ENCODE data around the gene GDAP1L1.
"Not testable (repeated sequence)": the region's sequence is repeated elsewhere in the genome, so short reads cannot be mapped to it uniquely, and the experiment has no call there.

The GDAP1L1 gene

GRCh38 chr20:44219791-44220190 lies 27.3 kb upstream of the GDAP1L1 start:
- no peak for DNase-seq (ENCODE audit: low spot score)

DNA sequence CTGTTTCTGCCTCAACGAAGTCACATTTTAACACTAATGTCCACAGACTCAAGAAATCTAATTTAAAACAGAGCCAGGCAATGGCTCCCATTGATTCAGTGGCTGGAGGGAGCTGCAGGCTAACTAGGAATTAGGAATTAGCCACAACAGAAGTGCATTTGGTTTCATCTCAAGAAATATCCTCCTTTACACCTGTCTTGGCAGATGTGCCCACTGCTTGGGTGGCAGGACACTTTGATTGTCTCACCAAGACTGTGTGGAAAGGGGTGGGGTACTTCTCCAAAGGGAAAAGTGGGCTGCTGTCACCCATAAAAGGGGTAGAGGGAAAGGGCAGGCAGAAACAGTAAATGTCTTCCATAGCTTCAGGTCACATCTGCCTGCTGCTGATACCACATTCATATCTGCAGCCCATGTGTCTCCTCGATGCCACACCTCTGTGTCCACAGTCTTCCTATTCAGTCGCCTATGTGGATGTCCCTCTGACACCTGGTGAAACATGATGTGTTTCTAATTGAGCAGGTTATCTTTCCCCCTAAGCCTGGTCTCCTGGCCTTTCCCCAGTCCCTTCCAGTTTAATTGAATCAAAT lies 25.6 kb upstream of the GDAP1L1 start:
- DNase-seq (ENCODE audit: low spot score), result no peak

GRCh38 chr20:44222027-44222426 lies 25.1 kb upstream of the GDAP1L1 start:
- DNase-seq (ENCODE audit: low spot score), result no peak

GRCh38 chr20:44222633-44223368 lies 24.3 kb upstream of the GDAP1L1 start:
- DNase-seq (ENCODE audit: low spot score), result no peak

GRCh38 chr20:44223721-44224120 lies 23.4 kb upstream of the GDAP1L1 start:
- no peak for DNase-seq (ENCODE audit: low spot score)

- DNase-seq (ENCODE audit: low spot score), result no peak
Observed at GRCh38 chr20:44224637-44225036, 22.5 kb upstream of the GDAP1L1 start.

DNA sequence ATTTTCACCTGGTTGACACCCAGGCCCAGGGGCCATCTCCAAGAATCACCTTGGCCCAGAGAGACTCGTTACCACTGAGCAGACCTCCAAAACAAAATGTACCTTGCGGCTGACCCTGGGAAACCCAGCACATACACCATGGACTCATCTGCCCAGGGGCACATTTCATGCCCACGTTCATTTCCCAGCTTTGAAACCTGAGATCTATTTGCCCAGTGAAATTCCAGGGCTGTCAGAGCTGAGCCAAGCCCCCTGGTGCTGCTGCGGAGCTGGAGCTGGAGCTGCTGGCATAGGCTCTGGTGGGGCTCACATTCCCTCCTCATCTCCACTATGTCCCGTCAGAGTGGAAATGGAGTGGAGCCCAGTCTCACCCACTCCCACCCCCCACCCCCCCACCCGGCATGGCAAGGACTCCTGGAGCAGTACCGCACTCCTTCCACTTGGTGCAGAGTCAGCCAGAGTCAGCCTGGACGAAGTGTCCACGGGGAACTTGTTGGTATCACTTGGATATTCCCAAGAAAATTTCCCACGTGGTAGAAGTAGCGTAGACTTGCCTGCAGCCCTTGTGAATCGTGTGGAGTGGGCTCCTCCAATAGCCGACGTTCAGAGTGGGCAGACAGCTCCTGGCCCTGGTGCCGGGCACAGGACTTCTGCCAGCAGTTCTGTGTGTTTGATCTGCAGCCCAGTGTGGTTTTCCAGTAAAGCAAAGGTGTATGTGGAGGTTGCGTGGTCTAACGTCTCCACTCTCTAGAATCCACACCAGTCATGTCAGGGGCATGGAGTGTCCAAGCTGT lies 18.4 kb upstream of the GDAP1L1 start:
- no peak for DNase-seq (ENCODE audit: low spot score)

GRCh38 chr20:44231193-44231592 lies 15.9 kb upstream of the GDAP1L1 start:
- no peak for DNase-seq (ENCODE audit: low spot score)

GRCh38 chr20:44231713-44232468 lies 15.2 kb upstream of the GDAP1L1 start:
- DNase-seq (ENCODE audit: low spot score), result no peak

DNA sequence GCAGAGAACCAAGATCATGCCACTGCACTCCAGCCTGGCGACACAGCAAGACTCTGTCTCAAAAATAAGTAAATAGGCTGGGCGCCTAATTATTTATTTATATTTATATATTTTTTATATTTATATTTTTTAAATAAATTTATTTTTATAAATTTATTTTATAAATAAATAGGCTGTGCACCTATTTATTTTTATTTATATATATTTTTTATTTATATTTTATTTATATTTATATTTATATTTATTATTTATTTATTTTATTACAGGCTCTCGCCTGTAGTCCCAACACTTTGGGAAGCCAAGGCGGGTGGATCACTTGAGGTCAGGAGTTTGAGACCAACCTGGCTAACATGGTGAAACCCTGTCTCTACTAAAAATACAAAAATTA lies 14.6 kb upstream of the GDAP1L1 start:
- DNase-seq (ENCODE audit: low spot score), result not testable (repeated sequence)

- no peak for DNase-seq (ENCODE audit: low spot score)
Observed at GRCh38 chr20:44233436-44234016, 13.6 kb upstream of the GDAP1L1 start.

DNA sequence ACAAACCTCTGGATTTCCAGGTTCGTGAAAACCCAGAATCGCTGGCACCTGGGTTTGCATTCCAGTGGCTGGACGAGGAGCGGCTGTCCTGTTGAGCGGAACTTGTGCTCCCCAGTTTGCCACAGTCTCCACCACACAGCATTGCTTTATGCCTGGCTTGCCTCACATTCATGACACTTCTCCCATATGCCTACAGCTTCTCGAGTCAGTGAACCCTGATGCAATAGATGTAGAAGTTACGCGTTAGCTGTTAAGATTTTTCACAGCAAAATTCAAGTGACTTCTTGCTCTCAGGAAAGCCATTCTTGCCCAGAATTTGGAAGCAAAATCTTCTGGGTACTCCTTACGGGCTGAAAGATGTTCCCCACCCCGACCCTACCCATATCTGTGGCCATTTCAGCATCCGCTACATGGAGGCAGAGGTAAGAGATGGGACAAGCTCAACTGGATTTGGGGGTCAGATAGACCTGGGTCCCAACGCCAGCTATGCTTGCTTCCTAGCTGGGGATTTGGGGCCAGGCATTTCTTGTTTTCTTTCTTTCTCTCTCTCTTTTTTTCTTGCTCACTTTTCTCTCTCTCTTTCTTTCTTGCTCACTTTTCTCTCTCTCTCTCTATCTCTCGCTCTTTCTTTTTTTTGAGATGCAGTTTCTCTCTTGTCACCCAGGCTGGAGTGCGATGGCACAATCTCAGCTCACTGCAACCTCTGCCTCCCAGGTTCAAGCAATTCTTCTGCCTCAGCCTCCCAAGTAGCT lies 12.4 kb upstream of the GDAP1L1 start:
- no peak for DNase-seq (ENCODE audit: low spot score)

- no peak for DNase-seq (ENCODE audit: low spot score)
Observed at GRCh38 chr20:44235702-44236101, 11.4 kb upstream of the GDAP1L1 start.

DNA sequence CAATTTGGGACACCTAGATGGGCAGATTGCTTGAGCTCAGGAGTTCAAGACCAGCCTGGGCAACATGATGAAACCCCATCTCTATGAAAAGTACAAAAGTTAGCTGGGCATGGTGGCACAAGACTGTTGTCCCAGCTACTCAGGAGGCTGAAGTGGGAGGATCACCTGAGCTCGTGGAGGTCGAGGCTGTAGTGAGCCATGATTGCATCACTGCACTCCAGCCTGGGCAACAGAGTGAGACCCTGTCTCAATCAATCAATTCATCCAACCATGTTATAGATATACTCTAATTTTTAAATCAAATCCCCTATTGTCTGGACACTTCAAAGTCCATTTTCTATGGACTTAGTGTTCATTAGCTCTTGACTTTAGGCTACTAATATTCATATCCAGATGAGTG lies 10.3 kb upstream of the GDAP1L1 start:
- DNase-seq (ENCODE audit: low spot score), result not testable (repeated sequence)

DNA sequence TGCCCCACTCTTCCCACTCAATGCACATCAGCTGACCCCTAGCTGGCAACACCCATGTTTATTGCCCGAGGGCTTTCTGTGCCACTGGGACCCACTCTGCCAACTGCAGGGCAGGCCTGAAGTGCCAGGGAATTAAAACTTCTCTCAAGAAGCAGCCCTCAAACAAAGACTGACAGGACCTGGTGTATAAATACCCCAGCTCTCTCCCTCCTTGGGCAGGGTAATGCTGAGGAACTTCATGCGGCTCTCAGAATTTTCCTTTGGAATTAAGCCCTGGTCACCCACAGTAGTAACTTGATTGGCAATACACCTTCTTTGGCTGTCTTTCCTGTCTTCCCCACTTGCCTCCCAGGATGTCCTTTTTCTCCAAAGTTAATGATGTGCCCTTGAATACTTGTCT lies 5.3 kb upstream of the GDAP1L1 start:
- no peak for DNase-seq (ENCODE audit: low spot score)

GRCh38 chr20:44245977-44246376 lies 1.1 kb upstream of the GDAP1L1 start:
- DNase-seq (ENCODE audit: low spot score), result no peak

- peak; percentile 89 for DNase-seq (ENCODE audit: low spot score)
Observed at GRCh38 chr20:44247586-44248409, 690 bp downstream of the GDAP1L1 start.

- DNase-seq (ENCODE audit: low spot score), result no peak
Observed at GRCh38 chr20:44248410-44248759, 1.3 kb downstream of the GDAP1L1 start.

DNA sequence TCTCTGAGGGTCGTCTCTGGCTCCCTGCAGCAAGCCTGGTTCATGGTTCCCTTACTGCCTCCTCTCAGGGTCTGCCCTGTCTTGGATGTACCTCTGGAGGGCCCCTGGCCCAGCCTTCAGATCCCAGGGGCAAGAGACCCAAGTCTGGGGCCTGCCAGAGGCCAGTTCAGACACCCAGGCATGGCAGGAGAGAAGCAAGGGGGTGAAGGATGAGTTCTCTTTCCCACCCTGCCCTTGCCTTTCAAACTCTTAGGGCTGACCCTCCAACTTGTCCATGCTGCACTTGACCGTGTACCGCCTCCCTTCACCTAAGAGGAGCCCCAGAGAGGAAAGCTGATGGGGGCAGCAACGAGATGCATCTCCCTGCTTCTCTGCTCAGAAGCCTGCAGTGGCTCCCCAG lies 4.2 kb downstream of the GDAP1L1 start:
- no peak for DNase-seq (ENCODE audit: low spot score)

- DNase-seq (ENCODE audit: low spot score), result no peak
Observed at GRCh38 chr20:44253528-44253927, 6.4 kb downstream of the GDAP1L1 start.

- no peak for DNase-seq (ENCODE audit: low spot score)
Observed at GRCh38 chr20:44254073-44254472, 7.0 kb downstream of the GDAP1L1 start.

Measured in ecto neural progenitor cell (in vitro differentiated cells).